RWPE1 (cell line): Measurements from ENCODE around the gene SHMT1.
A peak's percentile ranks its signal among the peaks of the same experiment; 100 is the strongest.
"Not testable (repeated sequence)": the region's sequence is repeated elsewhere in the genome, so short reads cannot be mapped to it uniquely, and the experiment has no call there.

Experiments
- CTCF ChIA-PET: fragments of 350-600 bp; sonication (Branson Sonifier 250); formaldehyde crosslinking; extraction: SDS; loops from one replicate; lab custom pipeline; 2021; lab: Yijun Ruan, JAX
- POLR2A ChIA-PET: fragments of 400-600 bp; formaldehyde crosslinking; extraction: SDS; loops from one replicate; lab custom pipeline; 2020; ENCODE audit warnings: antibody characterized with exemption; ENCODE audit not compliant: low non-redundant PET; lab: Yijun Ruan, JAX
- DNase-seq: peaks from one replicate; pipeline ENCODE4 v3.0.0; 2012; ENCODE audit warnings: low spot score
- H3K27ac ChIP-seq: fragments of 450-650 bp; 2 replicates; pipeline ENCODE4 v1.5.1; 2017
- TF ChIP-seq, protein P1 (sequence below): fragments of 450-650 bp; conservative IDR thresholded peaks from 2 replicates; pipeline ENCODE4 v1.5.1; 2017; ENCODE audit warnings: low read depth, mild to moderate bottlenecking

Gene SHMT1

DNA sequence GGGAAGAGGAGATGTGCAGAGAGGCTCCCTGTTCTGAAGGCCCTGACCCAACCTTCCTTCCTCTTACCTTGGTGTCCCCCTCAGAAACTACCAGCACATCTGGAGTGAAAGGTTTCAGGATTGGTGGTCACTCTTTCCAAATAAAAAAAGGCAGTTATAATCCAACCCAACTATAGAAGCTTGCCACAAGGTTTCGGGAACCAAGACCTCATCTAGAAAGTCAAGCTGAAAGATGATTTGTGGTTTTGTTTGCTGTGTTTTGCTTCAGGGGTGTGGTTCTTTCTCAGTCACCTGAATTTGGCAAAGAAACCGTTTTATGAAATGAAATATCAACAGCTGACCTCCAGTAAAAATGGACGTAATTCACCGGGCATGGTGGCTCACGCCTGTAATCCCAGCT lies 19.3 kb downstream of the SHMT1 start:
- no peak for DNase-seq
- POLR2A ChIA-PET = no interaction called here
- TF ChIP-seq, protein P1, sequence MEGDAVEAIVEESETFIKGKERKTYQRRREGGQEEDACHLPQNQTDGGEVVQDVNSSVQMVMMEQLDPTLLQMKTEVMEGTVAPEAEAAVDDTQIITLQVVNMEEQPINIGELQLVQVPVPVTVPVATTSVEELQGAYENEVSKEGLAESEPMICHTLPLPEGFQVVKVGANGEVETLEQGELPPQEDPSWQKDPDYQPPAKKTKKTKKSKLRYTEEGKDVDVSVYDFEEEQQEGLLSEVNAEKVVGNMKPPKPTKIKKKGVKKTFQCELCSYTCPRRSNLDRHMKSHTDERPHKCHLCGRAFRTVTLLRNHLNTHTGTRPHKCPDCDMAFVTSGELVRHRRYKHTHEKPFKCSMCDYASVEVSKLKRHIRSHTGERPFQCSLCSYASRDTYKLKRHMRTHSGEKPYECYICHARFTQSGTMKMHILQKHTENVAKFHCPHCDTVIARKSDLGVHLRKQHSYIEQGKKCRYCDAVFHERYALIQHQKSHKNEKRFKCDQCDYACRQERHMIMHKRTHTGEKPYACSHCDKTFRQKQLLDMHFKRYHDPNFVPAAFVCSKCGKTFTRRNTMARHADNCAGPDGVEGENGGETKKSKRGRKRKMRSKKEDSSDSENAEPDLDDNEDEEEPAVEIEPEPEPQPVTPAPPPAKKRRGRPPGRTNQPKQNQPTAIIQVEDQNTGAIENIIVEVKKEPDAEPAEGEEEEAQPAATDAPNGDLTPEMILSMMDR = no peak
- H3K27ac ChIP-seq = no peak overlapping the region
- CTCF ChIA-PET = no interaction called here

DNA sequence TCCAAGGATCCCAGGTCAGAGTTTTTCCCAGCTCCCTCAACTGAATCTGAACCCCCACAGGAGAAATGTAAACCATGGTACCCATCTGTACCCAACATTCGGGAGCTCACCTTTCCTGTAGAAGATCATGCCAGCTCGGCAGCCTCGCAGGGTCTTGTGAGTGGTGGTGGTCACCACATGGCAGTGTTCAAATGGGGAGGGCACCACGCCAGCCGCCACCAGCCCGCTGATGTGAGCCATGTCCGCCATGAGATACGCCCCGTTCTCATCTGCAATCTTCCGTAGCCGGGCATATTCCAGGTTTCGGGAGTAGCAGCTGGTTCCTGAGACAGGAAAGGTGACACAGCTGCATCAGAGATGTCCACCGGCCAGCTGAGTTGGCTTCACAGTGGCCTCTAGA lies 23.4 kb downstream of the SHMT1 start:
- TF ChIP-seq, protein P1 = no peak
- POLR2A ChIA-PET = no interaction called here
- no peak for DNase-seq
- CTCF ChIA-PET = no interaction called here
- no peak overlapping the region for H3K27ac ChIP-seq

DNA sequence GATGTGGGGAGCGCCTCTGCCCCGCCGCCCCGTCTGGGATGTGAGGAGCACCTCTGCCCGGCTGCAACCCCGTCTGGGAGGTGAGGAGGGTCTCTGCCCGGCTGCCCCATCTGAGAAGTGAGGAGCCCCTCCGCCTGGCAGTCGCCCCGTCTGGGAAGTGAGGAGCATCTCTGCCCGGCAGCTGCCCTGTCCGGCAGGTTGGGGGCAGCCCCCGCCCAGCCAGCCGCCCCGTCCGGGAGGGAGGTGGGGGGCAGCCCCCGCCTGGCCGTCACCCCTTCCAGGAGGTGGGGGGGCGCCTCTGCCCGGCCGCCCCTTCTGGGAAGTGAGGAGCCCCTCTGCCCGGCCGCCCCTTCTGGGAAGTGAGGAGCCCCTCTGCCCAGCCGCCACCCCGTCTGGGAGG lies 25.2 kb downstream of the SHMT1 start:
- H3K27ac ChIP-seq, DNase-seq, CTCF ChIA-PET: not testable (repeated sequence)
- POLR2A ChIA-PET = interaction anchor here (0.7 kb wide), 1 partner anchor 56 kb away, joined by 5 read pairs; no protein-coding TSS in a partner anchor

DNA sequence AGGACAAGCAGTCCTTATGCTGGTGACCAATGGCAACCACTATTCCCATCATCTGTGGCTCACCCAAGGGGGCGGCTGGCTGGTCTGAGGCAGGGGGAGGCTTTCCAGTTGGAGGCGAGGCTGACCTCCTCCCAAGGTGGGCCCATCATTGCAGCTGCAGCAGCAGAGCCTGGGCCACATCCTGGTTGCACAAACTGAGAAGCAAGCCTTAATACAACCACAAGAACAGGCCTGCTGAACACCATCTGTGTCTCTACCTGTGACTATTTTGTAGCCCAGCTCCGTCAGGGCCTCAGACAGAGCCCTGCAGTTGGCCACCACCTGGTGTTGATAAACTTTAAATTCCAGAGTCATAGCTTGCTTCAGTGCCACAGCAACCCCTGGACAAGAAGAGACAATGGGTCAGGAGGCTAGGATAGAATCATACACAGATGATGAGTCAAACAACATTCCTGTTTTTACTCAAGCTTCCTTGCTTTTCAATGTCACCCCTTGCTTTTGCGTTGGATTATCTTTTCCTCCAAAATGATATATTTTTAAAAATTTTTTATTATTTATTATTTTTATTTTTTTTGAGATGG lies 30.4 kb downstream of the SHMT1 start:
- POLR2A ChIA-PET = no interaction called here
- TF ChIP-seq, protein P1 = no peak
- CTCF ChIA-PET = no interaction called here
- DNase-seq = no peak
- H3K27ac ChIP-seq = peak overlapping the region; percentile 19

GRCh38 chr17:18331879-18332278 lies 31.5 kb downstream of the SHMT1 start:
- ChIA-PET CTCF (interaction anchor here (0.5 kb wide), 1 partner anchor 45 kb away, joined by 4 read pairs; no protein-coding TSS in a partner anchor), POLR2A (no interaction called here)

GRCh38 chr17:18328643-18329204 lies 34.6 kb downstream of the SHMT1 start:
- peak overlapping the region; percentile 43 for H3K27ac ChIP-seq
- CTCF ChIA-PET = interaction anchor here (0.5 kb wide), 1 partner anchor 43 kb away, joined by 3 read pairs; no protein-coding TSS in a partner anchor
- TF ChIP-seq, protein P1 = no peak
- POLR2A ChIA-PET = no interaction called here
- no peak for DNase-seq

More at GRCh38 chr17:18331879-18332278, 31.5 kb downstream of the SHMT1 start:
- no peak for DNase-seq
- H3K27ac ChIP-seq = 0 out of 2 replicates have a peak overlapping the region, but pooled peaks have one; percentile 19
- TF ChIP-seq, protein P1 = no peak

- POLR2A ChIA-PET = no interaction called here
These were observed 35.8 kb downstream of the SHMT1 start for GRCh38 chr17:18327556-18327955.

More at GRCh38 chr17:18327556-18327955, 35.8 kb downstream of the SHMT1 start:
- peak overlapping the region; percentile 46 for H3K27ac ChIP-seq
- CTCF ChIA-PET = no interaction called here
- TF ChIP-seq, protein P1 = no peak
- DNase-seq = no peak
